ENCODE results near the gene PLBD1. TPM values are rescaled to one million over a fixed set of nuclear protein-coding genes. Genes with fewer than 3 reads are reported as not detected.

Gene PLBD1, protein sequence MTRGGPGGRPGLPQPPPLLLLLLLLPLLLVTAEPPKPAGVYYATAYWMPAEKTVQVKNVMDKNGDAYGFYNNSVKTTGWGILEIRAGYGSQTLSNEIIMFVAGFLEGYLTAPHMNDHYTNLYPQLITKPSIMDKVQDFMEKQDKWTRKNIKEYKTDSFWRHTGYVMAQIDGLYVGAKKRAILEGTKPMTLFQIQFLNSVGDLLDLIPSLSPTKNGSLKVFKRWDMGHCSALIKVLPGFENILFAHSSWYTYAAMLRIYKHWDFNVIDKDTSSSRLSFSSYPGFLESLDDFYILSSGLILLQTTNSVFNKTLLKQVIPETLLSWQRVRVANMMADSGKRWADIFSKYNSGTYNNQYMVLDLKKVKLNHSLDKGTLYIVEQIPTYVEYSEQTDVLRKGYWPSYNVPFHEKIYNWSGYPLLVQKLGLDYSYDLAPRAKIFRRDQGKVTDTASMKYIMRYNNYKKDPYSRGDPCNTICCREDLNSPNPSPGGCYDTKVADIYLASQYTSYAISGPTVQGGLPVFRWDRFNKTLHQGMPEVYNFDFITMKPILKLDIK
- total RNA-seq (2022) (21.1 and 21.4 TPM in 2 replicates), Bru-seq, nascent RNA (percentile 53 among the genes with signal in this experiment), BruChase-seq, experiment 1, labeled RNA remaining after a 2-hour chase (percentile 46 among the genes with signal in this experiment), BruChase-seq, experiment 2, labeled RNA remaining after a 6-hour chase (percentile 51 among the genes with signal in this experiment)
- long read RNA-seq, transcript PLBD1-201 (11 exons, 2,426 nt): major isoform, 56 of 64 reads
- long read RNA-seq, partial matches to known transcripts: 2 of 64 reads
- long read RNA-seq, other reads (novel, unspliced or antisense): 6 of 64 reads

DNA sequence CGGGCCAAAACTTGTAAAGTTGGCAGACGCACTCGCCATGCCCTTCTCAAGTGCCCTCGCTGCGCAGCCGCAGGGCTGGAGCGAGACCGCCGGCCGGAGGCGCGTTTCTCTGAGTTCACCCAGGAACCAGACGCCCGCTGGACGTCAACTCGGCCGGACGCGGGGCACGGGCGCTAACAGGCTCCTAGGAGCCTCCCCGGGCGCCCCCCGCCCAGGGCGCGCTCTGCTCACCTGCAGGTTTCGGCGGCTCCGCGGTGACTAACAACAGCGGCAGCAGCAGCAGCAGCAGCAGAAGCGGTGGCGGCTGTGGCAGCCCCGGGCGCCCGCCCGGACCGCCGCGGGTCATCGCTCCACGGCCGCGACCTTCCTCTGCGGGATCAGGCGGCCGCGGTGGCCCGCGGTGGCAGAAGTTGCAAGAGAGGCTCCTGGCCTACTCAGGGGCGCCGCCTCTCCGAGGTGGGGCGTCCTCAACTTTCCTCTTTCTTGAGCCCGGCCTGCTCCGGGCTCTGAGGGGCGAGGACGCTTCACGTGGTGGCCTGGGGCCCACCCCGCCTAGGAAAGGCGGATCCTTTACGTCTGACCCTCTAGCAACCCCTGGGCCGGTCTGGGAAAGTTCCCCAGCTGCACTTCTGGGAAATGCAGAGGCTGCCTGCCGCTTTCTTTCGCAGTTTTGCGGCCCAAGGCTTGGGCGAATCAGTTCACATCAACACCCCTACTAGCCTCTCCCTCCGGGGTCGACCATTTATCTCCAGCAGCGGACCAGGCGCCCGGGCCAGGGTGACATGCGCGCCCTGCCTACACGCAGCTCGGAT is at the start of gene PLBD1:
Gene PLBD1, minus strand, starts transcription at position 533 of the 812 bp plus-strand sequence. Its CDS starts 187 bp downstream, at position 346.
- POLR2A ChIA-PET: no interaction called here
- TF ChIP-seq CTCF (IDR thresholded peaks at IDR 0.05; ENCODE audit: insufficient read depth in 1 of 2, low read depth in 1 of 2, low read length in 1 of 2, severe bottlenecking in 1 of 2, unreplicated experiment in 1 of 2): no peak
- Histone ChIP-seq H3K4me3 (ENCODE audit: low read depth, low read length) (peak within 1 kb of the TSS; percentile 50), H3K4me1 (peaks cover 18% of the 10 kb centered on the region), H3K27me3 (replicated peaks; ENCODE audit: control insufficient read depth, insufficient read depth, low read length) (no peaks in the 10 kb centered on the region), H3K36me3 (ENCODE audit: control insufficient read depth, insufficient read depth, low read length) (no peaks in the 10 kb centered on the region), H3K9me3 (no peaks in the 10 kb centered on the region)
- H3K9me3 Mint-ChIP-seq (ENCODE audit: unreplicated experiment): no peaks in the 10 kb centered on the region
- H3K36me3 Mint-ChIP-seq (ENCODE audit: insufficient read depth, unreplicated experiment): no peaks in the 10 kb centered on the region
- CTCF ChIA-PET: no interaction called here
- peaks cover 5% of the 10 kb centered on the region for H3K4me1 Mint-ChIP-seq (ENCODE audit: low read depth, unreplicated experiment)
- peak; percentile 73 to 78 for DNase-seq
- no peaks in the 10 kb centered on the region for H3K27me3 Mint-ChIP-seq (ENCODE audit: insufficient read depth, unreplicated experiment)
- H3K27ac Mint-ChIP-seq (ENCODE audit: unreplicated experiment): peak within 1 kb of the TSS; percentile 64
- no TSS peak for BruUV-seq (replicated peaks)
- peak within 1 kb of the TSS; percentile 75 for H3K4me3 Mint-ChIP-seq (ENCODE audit: unreplicated experiment)
- intact Hi-C loops (cut with micrococcal nuclease; ENCODE audit: unreplicated experiment): loop anchor here (1.0 to 5.0 kb wide), 3 partner anchors 37 to 380 kb away; no protein-coding TSS in a partner anchor

DNA sequence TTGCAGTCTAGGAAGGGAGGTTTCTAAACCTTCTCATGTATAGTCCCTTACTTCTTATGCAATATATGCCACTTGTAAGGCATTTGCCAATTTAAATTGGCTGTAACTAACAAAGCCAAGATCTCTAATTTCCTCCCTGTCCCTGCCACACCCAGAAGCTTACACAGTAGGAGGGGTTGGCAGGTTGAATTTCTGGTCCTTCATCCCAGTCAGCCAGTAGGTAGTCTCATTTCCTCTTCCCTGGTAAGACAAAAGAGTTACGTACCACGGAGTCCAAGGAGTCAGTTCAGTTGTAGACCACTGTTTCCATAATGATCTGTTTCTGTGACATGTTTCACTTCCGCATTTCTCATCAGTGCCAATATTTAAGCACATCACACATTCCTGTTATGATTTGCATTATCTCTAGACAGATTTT is 47.0 kb upstream of the PLBD1 start:
- peaks cover 7% of the 10 kb centered on the region for H3K4me1 Mint-ChIP-seq (ENCODE audit: low read depth, unreplicated experiment)
- no peaks in the 10 kb centered on the region for H3K27me3 Mint-ChIP-seq (ENCODE audit: insufficient read depth, unreplicated experiment)
- no peak for TF ChIP-seq CTCF (IDR thresholded peaks at IDR 0.05; ENCODE audit: insufficient read depth in 1 of 2, low read depth in 1 of 2, low read length in 1 of 2, severe bottlenecking in 1 of 2, unreplicated experiment in 1 of 2)
- ChIA-PET CTCF (no interaction called here), POLR2A (no interaction called here)
- H3K4me3 Mint-ChIP-seq (ENCODE audit: unreplicated experiment): no peak overlapping the region
- H3K36me3 ChIP-seq (ENCODE audit: control insufficient read depth, insufficient read depth, low read length): no peaks in the 10 kb centered on the region
- H3K27ac Mint-ChIP-seq (ENCODE audit: unreplicated experiment): no peak overlapping the region
- H3K36me3 Mint-ChIP-seq (ENCODE audit: insufficient read depth, unreplicated experiment): no peaks in the 10 kb centered on the region
- DNase-seq: no peak
- no peaks in the 10 kb centered on the region for H3K27me3 ChIP-seq (replicated peaks; ENCODE audit: control insufficient read depth, insufficient read depth, low read length)
- peaks cover 13% of the 10 kb centered on the region for H3K4me1 ChIP-seq
- no TSS peak for BruUV-seq (replicated peaks)
- H3K4me3 ChIP-seq (ENCODE audit: low read depth, low read length): no peak overlapping the region
- H3K9me3 Mint-ChIP-seq (ENCODE audit: unreplicated experiment): peaks cover 23% of the 10 kb centered on the region
- no peaks in the 10 kb centered on the region; the same call in 1 of the 2 replicates for H3K9me3 ChIP-seq
- intact Hi-C loops (cut with micrococcal nuclease; ENCODE audit: unreplicated experiment): no loop called here

DNA sequence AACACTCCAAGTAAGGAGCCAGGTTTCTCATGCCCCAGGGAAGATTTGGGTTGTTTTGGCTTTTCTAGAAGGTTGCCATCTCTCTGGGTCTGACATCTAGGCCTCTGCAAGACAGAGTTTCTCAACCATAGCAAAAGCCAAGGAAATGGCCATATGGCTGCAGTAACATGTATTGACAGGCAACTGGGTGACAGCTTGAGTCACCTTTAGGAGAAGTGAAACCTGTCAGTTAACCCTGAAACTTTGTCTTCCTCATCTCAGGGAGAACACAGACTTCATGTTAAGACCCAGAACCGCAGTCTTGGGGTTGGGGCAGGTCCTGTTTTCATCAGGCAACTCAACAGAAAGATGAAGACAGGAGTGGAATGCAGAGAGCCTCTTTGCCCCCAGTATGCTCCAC is 46.0 kb upstream of the PLBD1 start:
- H3K36me3 ChIP-seq (ENCODE audit: control insufficient read depth, insufficient read depth, low read length): no peaks in the 10 kb centered on the region
- ChIA-PET POLR2A (no interaction called here), CTCF (no interaction called here)
- Mint-ChIP-seq H3K27me3 (ENCODE audit: insufficient read depth, unreplicated experiment) (no peaks in the 10 kb centered on the region), H3K4me1 (ENCODE audit: low read depth, unreplicated experiment) (no peaks in the 10 kb centered on the region), H3K4me3 (ENCODE audit: unreplicated experiment) (no peak overlapping the region), H3K36me3 (ENCODE audit: insufficient read depth, unreplicated experiment) (no peaks in the 10 kb centered on the region), H3K9me3 (ENCODE audit: unreplicated experiment) (peaks cover 33% of the 10 kb centered on the region), H3K27ac (ENCODE audit: unreplicated experiment) (no peak overlapping the region)
- no peaks in the 10 kb centered on the region; the same call in 1 of the 2 replicates for H3K9me3 ChIP-seq
- TF ChIP-seq CTCF (IDR thresholded peaks at IDR 0.05; ENCODE audit: insufficient read depth in 1 of 2, low read depth in 1 of 2, low read length in 1 of 2, severe bottlenecking in 1 of 2, unreplicated experiment in 1 of 2): no peak
- H3K4me3 ChIP-seq (ENCODE audit: low read depth, low read length): no peak overlapping the region
- DNase-seq: no peak
- no TSS peak for BruUV-seq (replicated peaks)
- no peaks in the 10 kb centered on the region for H3K27me3 ChIP-seq (replicated peaks; ENCODE audit: control insufficient read depth, insufficient read depth, low read length)
- intact Hi-C loops (cut with micrococcal nuclease; ENCODE audit: unreplicated experiment): no loop called here
- H3K4me1 ChIP-seq: 0 out of 2 replicates have a peak, but pooled peaks cover 6% of the 10 kb centered on the region
